GM12891 (cell line): Measurements from ENCODE around the gene TRIM66.

Experiments used
- DNase-seq: peaks from one replicate; pipeline ENCODE4 v3.0.0; 2011; ENCODE audit warnings: low spot score; ENCODE audit not compliant: insufficient read length
- FAIRE-seq: peaks from 2 replicates; lab custom pipeline; 2011; peaks lifted over from hg19 to GRCh38; lab: Jason Lieb, UNC
- PAX5 ChIP-seq: IDR thresholded peaks from 2 replicates; pipeline ENCODE4 v1.6.1; 2011; ENCODE audit warnings: low read length, moderate library complexity, mild to moderate bottlenecking; ENCODE audit not compliant: insufficient read depth, severe bottlenecking
- POLR2A ChIP-seq: IDR thresholded peaks from 2 replicates; pipeline ENCODE4 v1.6.1; 2011; ENCODE audit warnings: low read depth, low read length, control low read depth
- POLR2AphosphoS5 ChIP-seq: IDR thresholded peaks from 2 replicates; pipeline ENCODE4 v1.6.1; 2011; ENCODE audit warnings: low read depth, low read length, control low read depth
- POU2F2 ChIP-seq: IDR thresholded peaks from 2 replicates; pipeline ENCODE4 v1.6.1; 2011; ENCODE audit warnings: low read depth, mild to moderate bottlenecking, control low read depth, low read length, moderate library complexity
- SPI1 ChIP-seq: IDR thresholded peaks from 2 replicates; pipeline ENCODE4 v1.6.1; 2011; ENCODE audit warnings: low read depth, low read length, control low read depth
- TAF1 ChIP-seq: IDR thresholded peaks from 2 replicates; pipeline ENCODE4 v1.6.1; 2011; ENCODE audit warnings: low read depth, low read length, control low read depth

TRIM66 gene

DNA sequence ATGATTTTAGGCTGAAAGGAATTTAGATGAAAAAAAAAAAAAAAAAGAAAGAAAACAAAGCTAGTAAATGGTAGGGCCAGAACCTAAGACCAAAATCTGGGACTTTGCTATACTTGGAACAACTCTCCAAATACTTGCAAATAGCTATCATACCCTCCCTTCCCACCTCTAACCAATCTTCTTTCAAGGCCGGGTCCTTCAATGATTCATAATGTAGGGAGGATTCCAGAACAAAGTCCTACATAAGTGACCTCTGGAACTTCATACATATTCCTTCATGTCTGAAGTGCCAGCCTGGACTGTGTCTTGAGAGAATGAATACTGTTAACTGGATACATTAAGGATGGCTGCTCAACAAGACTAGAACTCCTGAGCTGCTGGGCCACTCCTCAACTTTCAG lies 98.4 kb downstream of the TRIM66 start:
- no peak for DNase-seq
- no peak for FAIRE-seq

GRCh38 chr11:8581300-8581699 lies 101.2 kb downstream of the TRIM66 start:
- TF ChIP-seq TAF1 (no peak), PAX5 (no peak), POLR2AphosphoS5 (no peak), SPI1 (no peak), POU2F2 (no peak), POLR2A (no peak)
- FAIRE-seq (no peak), DNase-seq (no peak)

More for the DNA sequence above, 98.4 kb downstream of the TRIM66 start:
- TF ChIP-seq PAX5 (no peak), POLR2AphosphoS5 (no peak)

- no peak for DNase-seq
- no peak for FAIRE-seq
- TF ChIP-seq POLR2A (no peak), POLR2AphosphoS5 (no peak), SPI1 (no peak), TAF1 (no peak), POU2F2 (no peak), PAX5 (no peak)
Observed at GRCh38 chr11:8577791-8578581, 104.5 kb downstream of the TRIM66 start.

GRCh38 chr11:8574798-8575197 lies 107.7 kb downstream of the TRIM66 start:
- no peak for TF ChIP-seq SPI1
- TF ChIP-seq PAX5, result no peak
- no peak for TF ChIP-seq POLR2A
- no peak for TF ChIP-seq POU2F2
- no peak for TF ChIP-seq TAF1
- TF ChIP-seq POLR2AphosphoS5, result no peak
- no peak for DNase-seq
- no peak for FAIRE-seq

GRCh38 chr11:8573777-8574176 lies 108.7 kb downstream of the TRIM66 start:
- TF ChIP-seq POLR2A (no peak), POU2F2 (no peak), TAF1 (no peak), SPI1 (no peak), POLR2AphosphoS5 (no peak), PAX5 (no peak)
- FAIRE-seq (no peak), DNase-seq (no peak)

DNA sequence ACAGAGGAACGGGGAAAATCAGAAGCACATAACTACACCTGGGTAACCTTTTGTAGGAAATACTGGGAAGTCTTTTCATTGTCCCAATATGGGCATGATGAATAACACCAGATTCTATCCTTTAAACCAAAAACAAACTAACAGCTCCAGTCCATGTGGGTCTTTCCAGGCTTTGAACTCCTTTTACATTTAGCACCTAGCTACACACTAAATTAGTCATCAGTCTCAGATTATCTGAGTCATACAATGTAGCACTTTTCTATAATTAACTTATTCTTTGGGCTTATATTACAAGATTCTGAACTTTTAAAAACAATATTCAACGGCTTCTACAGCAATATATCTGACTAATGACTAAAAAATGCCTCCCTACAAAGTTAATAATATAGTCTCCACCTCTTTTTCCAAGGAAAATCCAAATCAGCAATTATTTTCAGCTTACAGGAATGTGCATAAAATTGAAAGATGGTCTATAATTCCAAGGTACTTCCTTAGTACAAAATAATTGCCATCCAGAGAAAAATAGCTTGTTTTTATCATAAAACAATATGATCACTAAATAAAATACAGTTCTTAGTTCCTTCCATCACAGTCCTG lies 114.8 kb downstream of the TRIM66 start:
- TF ChIP-seq PAX5 (no peak), POLR2AphosphoS5 (no peak), POLR2A (no peak), POU2F2 (no peak), SPI1 (no peak), TAF1 (no peak)

DNA sequence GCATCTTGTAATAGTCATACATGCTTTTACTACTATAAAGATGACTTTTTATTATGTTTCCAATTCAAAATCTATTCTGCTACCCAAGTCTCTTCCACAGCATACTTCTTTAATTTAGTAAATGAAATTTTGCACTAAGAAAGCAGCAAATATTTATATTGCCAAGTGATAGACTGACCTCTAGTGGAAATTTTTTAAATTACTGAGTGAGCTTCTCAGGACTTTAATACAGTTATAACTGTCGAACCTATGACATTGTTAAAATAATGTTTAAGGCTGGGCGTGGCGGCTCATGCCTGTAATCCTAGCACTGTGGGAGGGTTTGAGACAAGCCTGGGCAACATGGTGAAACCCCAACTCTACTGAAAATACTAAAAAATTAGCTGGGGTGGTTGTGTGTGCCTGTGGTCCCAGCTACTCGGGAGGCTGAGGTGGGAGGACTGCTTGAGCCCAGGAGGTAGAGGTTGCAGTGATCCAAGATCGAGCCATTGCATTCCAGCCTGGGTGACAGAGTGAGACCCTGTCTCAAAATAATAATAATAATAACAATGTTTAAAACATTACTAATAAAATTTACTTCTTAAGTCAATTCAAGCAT lies 115.8 kb downstream of the TRIM66 start:
- no peak for DNase-seq
- TF ChIP-seq POLR2AphosphoS5, result no peak
- no peak for TF ChIP-seq TAF1
- TF ChIP-seq POU2F2, result no peak
- no peak for TF ChIP-seq PAX5
- no peak for TF ChIP-seq POLR2A
- no peak for TF ChIP-seq SPI1
- peak; percentile 33 for FAIRE-seq

More for the DNA sequence above, 114.8 kb downstream of the TRIM66 start:
- FAIRE-seq (peak; percentile 48), DNase-seq (no peak)

- DNase-seq (no peak), FAIRE-seq (no peak)
- no peak for TF ChIP-seq POLR2A
- no peak for TF ChIP-seq POU2F2
- no peak for TF ChIP-seq SPI1
- TF ChIP-seq POLR2AphosphoS5, result no peak
- TF ChIP-seq TAF1, result no peak
- no peak for TF ChIP-seq PAX5
Observed at GRCh38 chr11:8564526-8564925, 117.9 kb downstream of the TRIM66 start.
